Measurements from ENCODE around the gene PLXNA4. TPM values are rescaled to one million over a fixed set of nuclear protein-coding genes. Genes with fewer than 3 reads are reported as not detected.

The PLXNA4 gene
- total RNA-seq, 1 donor from 2014 or later: 3.3 TPM

GRCh38 chr7:132511387-132511786 lies 64.9 kb downstream of the PLXNA4 start:
- H3K27me3 Mint-ChIP-seq (ENCODE audit: low read depth, unreplicated experiment): peaks cover 46% of the 10 kb centered on the region
- Histone ChIP-seq H3K9ac (ENCODE audit: low read length) (no peak overlapping the region), H3K27ac (ENCODE audit: low read depth, low read length) (no peak overlapping the region), H3K27me3 (ENCODE audit: insufficient read depth, low read length) (no peaks in the 10 kb centered on the region), H3K4me1 (ENCODE audit: insufficient read depth, low read length) (peaks cover 2% of the 10 kb centered on the region), H2AFZ (ENCODE audit: low read depth, low read length) (no peak overlapping the region), H4K20me1 (ENCODE audit: insufficient read depth, low read length) (peaks cover 9% of the 10 kb centered on the region), H3K79me2 (ENCODE audit: insufficient read depth, low read length) (no peaks in the 10 kb centered on the region), H3K4me2 (ENCODE audit: low read length) (no peak overlapping the region), H3K4me3 (ENCODE audit: insufficient read depth, low read depth, low read length) (no peak overlapping the region), H3K36me3 (ENCODE audit: insufficient read depth, low read length) (no peaks in the 10 kb centered on the region), H3K9me3 (ENCODE audit: insufficient read depth, low read depth, low read length) (no peaks in the 10 kb centered on the region)
- TF ChIP-seq EZH2 (IDR thresholded peaks at IDR 0.05; ENCODE audit: insufficient read depth, low read length) (no peak), CTCF (IDR thresholded peaks at IDR 0.05; ENCODE audit: insufficient read depth, low read depth, low read length) (no peak)
- no peak for DNase-seq (ENCODE audit: low read depth)
- peaks cover 8% of the 10 kb centered on the region for H3K4me1 Mint-ChIP-seq (ENCODE audit: low read depth, unreplicated experiment)
- no peak for FAIRE-seq
- no peak overlapping the region for H3K27ac Mint-ChIP-seq (ENCODE audit: unreplicated experiment)
- H3K4me3 Mint-ChIP-seq (ENCODE audit: unreplicated experiment): no peak overlapping the region
- no peaks in the 10 kb centered on the region for H3K36me3 Mint-ChIP-seq (ENCODE audit: low read depth, unreplicated experiment)
- no peaks in the 10 kb centered on the region for H3K9me3 Mint-ChIP-seq (ENCODE audit: unreplicated experiment)

GRCh38 chr7:132509643-132510042 lies 66.6 kb downstream of the PLXNA4 start:
- H3K27ac ChIP-seq (ENCODE audit: low read depth, low read length): no peak overlapping the region
- FAIRE-seq (no peak), DNase-seq (ENCODE audit: low read depth) (no peak)
- TF ChIP-seq EZH2 (IDR thresholded peaks at IDR 0.05; ENCODE audit: insufficient read depth, low read length) (no peak), CTCF (IDR thresholded peaks at IDR 0.05; ENCODE audit: insufficient read depth, low read depth, low read length) (no peak)
- Mint-ChIP-seq H3K4me3 (ENCODE audit: unreplicated experiment) (no peak overlapping the region), H3K36me3 (ENCODE audit: low read depth, unreplicated experiment) (no peaks in the 10 kb centered on the region), H3K9me3 (ENCODE audit: unreplicated experiment) (no peaks in the 10 kb centered on the region), H3K4me1 (ENCODE audit: low read depth, unreplicated experiment) (peaks cover 6% of the 10 kb centered on the region), H3K27ac (ENCODE audit: unreplicated experiment) (no peak overlapping the region), H3K27me3 (ENCODE audit: low read depth, unreplicated experiment) (peaks cover 60% of the 10 kb centered on the region)
- no peak overlapping the region for H3K9ac ChIP-seq (ENCODE audit: low read length)
- no peaks in the 10 kb centered on the region for H3K79me2 ChIP-seq (ENCODE audit: insufficient read depth, low read length)
- H3K27me3 ChIP-seq (ENCODE audit: insufficient read depth, low read length): no peaks in the 10 kb centered on the region
- H3K4me2 ChIP-seq (ENCODE audit: low read length): no peak overlapping the region
- no peaks in the 10 kb centered on the region for H3K9me3 ChIP-seq (ENCODE audit: insufficient read depth, low read depth, low read length)
- no peaks in the 10 kb centered on the region for H3K4me1 ChIP-seq (ENCODE audit: insufficient read depth, low read length)
- H4K20me1 ChIP-seq (ENCODE audit: insufficient read depth, low read length): peaks cover 9% of the 10 kb centered on the region
- H3K36me3 ChIP-seq (ENCODE audit: insufficient read depth, low read length): no peaks in the 10 kb centered on the region
- no peak overlapping the region for H2AFZ ChIP-seq (ENCODE audit: low read depth, low read length)
- no peak overlapping the region for H3K4me3 ChIP-seq (ENCODE audit: insufficient read depth, low read depth, low read length)

- no peak overlapping the region for H3K27ac ChIP-seq (ENCODE audit: low read depth, low read length)
- no peak overlapping the region for H2AFZ ChIP-seq (ENCODE audit: low read depth, low read length)
- FAIRE-seq (no peak), DNase-seq (ENCODE audit: low read depth) (no peak)
- H3K4me3 Mint-ChIP-seq (ENCODE audit: unreplicated experiment): no peak overlapping the region
- H3K36me3 Mint-ChIP-seq (ENCODE audit: low read depth, unreplicated experiment): no peaks in the 10 kb centered on the region
- no peak overlapping the region for H3K4me2 ChIP-seq (ENCODE audit: low read length)
- no peaks in the 10 kb centered on the region for H3K27me3 ChIP-seq (ENCODE audit: insufficient read depth, low read length)
- H3K36me3 ChIP-seq (ENCODE audit: insufficient read depth, low read length): no peaks in the 10 kb centered on the region
- TF ChIP-seq CTCF (IDR thresholded peaks at IDR 0.05; ENCODE audit: insufficient read depth, low read depth, low read length) (no peak), EZH2 (IDR thresholded peaks at IDR 0.05; ENCODE audit: insufficient read depth, low read length) (no peak)
- peaks cover 9% of the 10 kb centered on the region for H4K20me1 ChIP-seq (ENCODE audit: insufficient read depth, low read length)
- H3K9me3 Mint-ChIP-seq (ENCODE audit: unreplicated experiment): no peaks in the 10 kb centered on the region
- H3K4me3 ChIP-seq (ENCODE audit: insufficient read depth, low read depth, low read length): no peak overlapping the region
- no peaks in the 10 kb centered on the region for H3K4me1 ChIP-seq (ENCODE audit: insufficient read depth, low read length)
- no peaks in the 10 kb centered on the region for H3K79me2 ChIP-seq (ENCODE audit: insufficient read depth, low read length)
- H3K9me3 ChIP-seq (ENCODE audit: insufficient read depth, low read depth, low read length): no peaks in the 10 kb centered on the region
- peaks cover 63% of the 10 kb centered on the region for H3K27me3 Mint-ChIP-seq (ENCODE audit: low read depth, unreplicated experiment)
- peaks cover 6% of the 10 kb centered on the region for H3K4me1 Mint-ChIP-seq (ENCODE audit: low read depth, unreplicated experiment)
- H3K9ac ChIP-seq (ENCODE audit: low read length): no peak overlapping the region
- H3K27ac Mint-ChIP-seq (ENCODE audit: unreplicated experiment): no peak overlapping the region
Observed at GRCh38 chr7:132508724-132509353, 67.4 kb downstream of the PLXNA4 start.

Measured in astrocyte (in vitro differentiated cells and primary cell).